ENCODE data around the gene SACS. TPM values are rescaled to one million over a fixed set of nuclear protein-coding genes. Genes with fewer than 3 reads are reported as not detected.
"Not testable (repeated sequence)": the region's sequence is repeated elsewhere in the genome, so short reads cannot be mapped to it uniquely, and the experiment has no call there.

SACS gene
- total RNA-seq, 1 experiment from 2014 or later, result 21.1 TPM

GRCh38 chr13:23408026-23408425 lies 25.5 kb downstream of the SACS start:
- Mint-ChIP-seq H3K4me3 (ENCODE audit: unreplicated experiment) (no peak overlapping the region), H3K27ac (ENCODE audit: low read depth, unreplicated experiment) (no peak overlapping the region), H3K27me3 (ENCODE audit: insufficient read depth, unreplicated experiment) (no peaks in the 10 kb centered on the region), H3K36me3 (ENCODE audit: insufficient read depth, unreplicated experiment) (no peaks in the 10 kb centered on the region), H3K9me3 (ENCODE audit: unreplicated experiment) (no peaks in the 10 kb centered on the region), H3K4me1 (ENCODE audit: insufficient read depth, unreplicated experiment) (no peaks in the 10 kb centered on the region)
- no peak for DNase-seq (ENCODE audit: unreplicated experiment)
- ChIA-PET POLR2A (interaction anchor here (1.0 kb wide), 1 partner anchor 34 kb away, joined by 6 read pairs; no protein-coding TSS in a partner anchor), CTCF (interaction anchor here (0.5 to 1.2 kb wide), 5 partner anchors 19 to 569 kb away, joined by 3 to 5 read pairs (median 3); no protein-coding TSS in a partner anchor)
- intact Hi-C loops (cut with micrococcal nuclease), result no loop called here
- no TSS peak for BruUV-seq (replicated peaks)
- no peak for TF ChIP-seq CTCF (IDR thresholded peaks at IDR 0.05; ENCODE audit: unreplicated experiment)

GRCh38 chr13:23401156-23401555 lies 32.3 kb downstream of the SACS start:
- BruUV-seq (replicated peaks); CTCF ChIA-PET; H3K27me3 Mint-ChIP-seq (ENCODE audit: insufficient read depth, unreplicated experiment); H3K36me3 Mint-ChIP-seq (ENCODE audit: insufficient read depth, unreplicated experiment); POLR2A ChIA-PET; H3K4me3 Mint-ChIP-seq (ENCODE audit: unreplicated experiment); H3K4me1 Mint-ChIP-seq (ENCODE audit: insufficient read depth, unreplicated experiment); H3K27ac Mint-ChIP-seq (ENCODE audit: low read depth, unreplicated experiment); DNase-seq (ENCODE audit: unreplicated experiment); intact Hi-C loops (cut with micrococcal nuclease): not testable (repeated sequence)
- H3K9me3 Mint-ChIP-seq (ENCODE audit: unreplicated experiment), result peaks cover 13% of the 10 kb centered on the region

- Mint-ChIP-seq H3K36me3 (ENCODE audit: insufficient read depth, unreplicated experiment) (no peaks in the 10 kb centered on the region), H3K4me3 (ENCODE audit: unreplicated experiment) (no peak overlapping the region), H3K9me3 (ENCODE audit: unreplicated experiment) (peaks cover 13% of the 10 kb centered on the region), H3K27me3 (ENCODE audit: insufficient read depth, unreplicated experiment) (no peaks in the 10 kb centered on the region), H3K4me1 (ENCODE audit: insufficient read depth, unreplicated experiment) (peaks cover 7% of the 10 kb centered on the region), H3K27ac (ENCODE audit: low read depth, unreplicated experiment) (peak overlapping the region; percentile 86)
- CTCF ChIA-PET, result no interaction called here
- peak; percentile 36 for DNase-seq (ENCODE audit: unreplicated experiment)
- intact Hi-C loops (cut with micrococcal nuclease), result no loop called here
- no peak for TF ChIP-seq CTCF (IDR thresholded peaks at IDR 0.05; ENCODE audit: unreplicated experiment)
- POLR2A ChIA-PET, result no interaction called here
- no TSS peak for BruUV-seq (replicated peaks)
Measured at GRCh38 chr13:23399347-23399746, 34.2 kb downstream of the SACS start.

DNA sequence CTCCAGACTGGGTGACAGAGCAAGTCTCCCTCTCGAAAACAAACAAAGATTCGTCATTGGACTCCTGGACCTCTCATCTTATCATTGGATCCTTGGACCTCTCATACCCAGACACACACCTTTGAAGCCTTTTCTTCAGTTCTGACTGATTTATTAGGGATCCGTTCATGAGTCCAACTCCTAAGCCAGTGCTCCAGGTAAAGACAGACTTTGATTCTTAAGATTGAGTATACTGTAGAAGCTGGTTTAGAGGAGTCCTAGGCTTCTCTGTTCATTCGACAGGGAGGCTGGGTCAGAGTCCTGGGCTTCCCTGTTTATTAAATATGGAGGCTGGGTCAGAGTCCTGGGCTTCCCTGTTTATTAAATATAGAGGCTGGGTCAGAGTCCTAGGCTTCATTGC lies 38.7 kb downstream of the SACS start:
- DNase-seq (ENCODE audit: unreplicated experiment), result no peak
- no peak overlapping the region for H3K4me3 Mint-ChIP-seq (ENCODE audit: unreplicated experiment)
- H3K36me3 Mint-ChIP-seq (ENCODE audit: insufficient read depth, unreplicated experiment), result no peaks in the 10 kb centered on the region
- intact Hi-C loops (cut with micrococcal nuclease), result no loop called here
- BruUV-seq (replicated peaks), result no TSS peak
- TF ChIP-seq CTCF (IDR thresholded peaks at IDR 0.05; ENCODE audit: unreplicated experiment), result no peak
- ChIA-PET POLR2A (interaction anchor here (1.0 kb wide), 1 partner anchor 59 kb away, joined by 3 read pairs; no protein-coding TSS in a partner anchor), CTCF (interaction anchor here (0.6 kb wide), 1 partner anchor 1813 kb away, joined by 3 read pairs; no protein-coding TSS in a partner anchor)
- H3K4me1 Mint-ChIP-seq (ENCODE audit: insufficient read depth, unreplicated experiment), result peaks cover 7% of the 10 kb centered on the region
- no peaks in the 10 kb centered on the region for H3K27me3 Mint-ChIP-seq (ENCODE audit: insufficient read depth, unreplicated experiment)
- H3K27ac Mint-ChIP-seq (ENCODE audit: low read depth, unreplicated experiment), result no peak overlapping the region
- H3K9me3 Mint-ChIP-seq (ENCODE audit: unreplicated experiment), result peaks cover 10% of the 10 kb centered on the region
